ENCODE measurements around the gene ZFX.
"Not testable (repeated sequence)": the region's sequence is repeated elsewhere in the genome, so short reads cannot be mapped to it uniquely, and the experiment has no call there.

The ZFX gene

DNA sequence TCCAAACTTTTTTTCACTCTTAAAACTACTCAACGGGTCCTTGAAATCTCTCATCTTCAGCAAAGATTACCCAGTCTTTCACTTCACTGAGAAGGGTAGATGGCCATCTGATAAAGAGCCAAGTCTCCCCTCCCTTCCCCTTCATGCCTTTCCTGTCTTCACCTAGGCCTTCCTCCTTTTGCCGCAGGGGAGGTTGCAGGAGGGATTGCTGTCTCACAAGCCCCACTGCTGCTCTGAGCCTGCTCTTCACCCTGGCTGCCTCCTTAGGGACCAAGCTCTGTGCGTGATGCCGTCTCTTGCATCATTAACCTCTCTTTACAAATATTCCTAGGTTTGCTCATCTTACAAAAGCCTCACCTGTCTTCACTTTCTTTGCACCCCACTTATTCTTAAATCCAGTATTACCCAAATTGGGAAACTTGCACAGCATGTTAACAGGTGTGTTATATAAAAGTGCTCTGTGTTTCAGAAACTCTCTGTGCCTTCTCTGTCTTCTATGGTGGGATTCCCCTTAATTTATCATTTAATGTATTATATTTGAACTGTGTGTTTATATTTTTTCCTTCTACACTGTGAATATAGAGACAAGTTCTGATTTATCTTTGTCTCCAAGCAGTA, 3.8 kb downstream of the ZFX start:
- TF ChIP-seq, protein P1, sequence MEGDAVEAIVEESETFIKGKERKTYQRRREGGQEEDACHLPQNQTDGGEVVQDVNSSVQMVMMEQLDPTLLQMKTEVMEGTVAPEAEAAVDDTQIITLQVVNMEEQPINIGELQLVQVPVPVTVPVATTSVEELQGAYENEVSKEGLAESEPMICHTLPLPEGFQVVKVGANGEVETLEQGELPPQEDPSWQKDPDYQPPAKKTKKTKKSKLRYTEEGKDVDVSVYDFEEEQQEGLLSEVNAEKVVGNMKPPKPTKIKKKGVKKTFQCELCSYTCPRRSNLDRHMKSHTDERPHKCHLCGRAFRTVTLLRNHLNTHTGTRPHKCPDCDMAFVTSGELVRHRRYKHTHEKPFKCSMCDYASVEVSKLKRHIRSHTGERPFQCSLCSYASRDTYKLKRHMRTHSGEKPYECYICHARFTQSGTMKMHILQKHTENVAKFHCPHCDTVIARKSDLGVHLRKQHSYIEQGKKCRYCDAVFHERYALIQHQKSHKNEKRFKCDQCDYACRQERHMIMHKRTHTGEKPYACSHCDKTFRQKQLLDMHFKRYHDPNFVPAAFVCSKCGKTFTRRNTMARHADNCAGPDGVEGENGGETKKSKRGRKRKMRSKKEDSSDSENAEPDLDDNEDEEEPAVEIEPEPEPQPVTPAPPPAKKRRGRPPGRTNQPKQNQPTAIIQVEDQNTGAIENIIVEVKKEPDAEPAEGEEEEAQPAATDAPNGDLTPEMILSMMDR (IDR thresholded peaks at IDR 0.05; ENCODE audit: low read depth, low read length), result no peak
- no peak overlapping the region for H3K4me3 ChIP-seq (ENCODE audit: low read depth, low read length)

DNA sequence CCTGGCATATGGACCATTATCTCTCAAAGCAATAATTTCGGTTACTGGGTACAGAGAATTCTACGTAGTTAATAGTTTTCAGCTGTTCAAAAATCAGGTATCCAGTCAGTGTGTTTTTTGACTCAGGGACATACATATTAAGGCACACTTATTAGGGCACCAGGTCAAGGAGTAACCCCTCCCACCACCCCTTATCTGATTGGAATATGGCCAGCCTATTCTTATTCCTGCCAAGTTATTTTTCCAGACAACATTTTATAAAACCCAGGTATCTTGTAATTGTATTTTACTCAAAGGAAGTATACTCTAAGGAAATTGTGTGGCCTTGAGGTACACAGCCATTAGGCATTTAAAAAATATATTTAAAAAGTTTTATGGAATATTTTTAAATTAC, 4.3 kb downstream of the ZFX start:
- TF ChIP-seq, protein P1 (IDR thresholded peaks at IDR 0.05; ENCODE audit: low read depth, low read length), result no peak
- H3K4me3 ChIP-seq (ENCODE audit: low read depth, low read length), result no peak overlapping the region

DNA sequence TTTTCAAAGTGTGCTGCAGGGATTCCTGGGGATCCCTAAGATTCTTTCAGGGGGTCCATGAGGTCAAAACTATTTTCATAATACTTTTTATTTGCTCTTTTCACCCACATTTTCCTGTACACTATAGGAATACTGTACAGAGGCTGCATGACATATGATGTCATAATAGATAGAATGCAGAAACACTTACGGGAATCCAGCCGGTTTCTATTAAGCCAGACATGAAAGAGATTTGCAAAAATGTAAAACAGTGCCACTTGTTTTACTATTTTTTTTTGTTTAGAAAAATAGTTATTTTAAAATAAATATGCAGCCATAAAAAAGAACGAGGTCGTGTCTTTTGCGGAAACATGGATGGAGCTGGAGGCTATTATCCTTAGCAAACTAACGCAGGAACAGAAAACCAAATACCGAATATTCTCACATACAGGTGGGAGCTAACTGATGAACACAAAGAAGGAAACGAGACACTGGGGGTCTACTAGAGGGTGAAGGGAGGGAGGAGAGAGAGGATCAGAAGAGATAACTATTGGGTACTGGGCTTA, 5.0 kb downstream of the ZFX start:
- H3K4me3 ChIP-seq (ENCODE audit: low read depth, low read length), result no peak overlapping the region
- TF ChIP-seq, protein P1 (IDR thresholded peaks at IDR 0.05; ENCODE audit: low read depth, low read length), result no peak

DNA sequence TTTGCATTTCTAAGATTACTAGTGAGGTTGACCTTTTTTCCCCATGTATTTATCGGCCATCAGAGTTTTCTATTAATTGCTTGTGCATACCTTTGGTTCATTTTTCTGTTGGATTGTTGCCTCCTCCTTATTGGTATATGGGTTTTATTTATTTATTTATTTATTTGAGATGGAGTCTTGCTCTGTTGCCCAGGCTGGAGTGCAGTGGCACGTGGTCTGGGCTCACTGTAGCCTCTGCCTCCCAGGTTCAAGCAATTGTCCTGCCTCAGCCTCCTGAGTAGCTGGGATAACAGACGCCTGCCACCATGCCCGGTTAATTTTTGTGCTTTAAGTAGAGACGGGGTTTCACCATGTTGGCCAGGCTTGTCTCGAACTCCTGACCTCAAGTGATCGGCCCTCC, 6.2 kb downstream of the ZFX start:
- not testable (repeated sequence) for H3K4me3 ChIP-seq (ENCODE audit: low read depth, low read length)

DNA sequence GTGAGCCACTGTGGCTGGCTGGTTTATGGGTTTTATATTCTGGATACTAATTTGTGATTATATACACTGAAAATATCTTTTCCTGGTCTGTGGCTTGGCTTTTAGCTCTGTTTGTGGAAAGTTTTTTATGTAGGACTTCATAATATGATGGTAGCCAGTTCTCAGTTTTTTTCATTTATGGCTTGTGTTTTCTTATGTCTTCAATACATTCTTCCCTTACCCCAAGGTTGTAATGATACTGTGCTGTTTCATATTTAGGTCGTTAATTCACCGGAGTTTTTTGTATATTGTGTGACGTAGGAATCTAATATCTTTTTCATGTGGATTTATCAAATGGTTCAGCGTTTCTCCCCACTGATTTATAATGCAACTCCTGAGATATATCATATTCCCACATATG, 6.6 kb downstream of the ZFX start:
- H3K4me3 ChIP-seq (ENCODE audit: low read depth, low read length), result no peak overlapping the region
- TF ChIP-seq, protein P1 (IDR thresholded peaks at IDR 0.05; ENCODE audit: low read depth, low read length), result no peak

DNA sequence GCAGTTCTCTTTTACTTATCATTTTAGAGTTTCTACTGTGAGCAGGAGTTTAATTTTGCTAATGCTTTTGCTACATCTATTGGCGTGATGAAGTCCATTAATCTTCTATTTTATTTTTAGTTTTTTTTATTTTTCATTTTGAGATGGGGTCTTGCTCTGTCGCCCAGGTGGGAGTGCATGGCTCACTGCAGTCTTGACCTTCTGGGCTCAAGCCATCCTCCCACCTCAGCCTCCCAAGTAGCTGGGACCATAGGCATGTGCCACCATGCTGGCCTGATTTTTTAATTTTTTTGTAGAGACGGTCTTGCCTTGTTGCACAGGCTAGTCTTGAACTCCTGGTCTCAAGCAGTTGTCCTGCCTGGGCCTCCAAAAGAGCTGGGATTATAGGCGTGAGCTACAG, 9.4 kb downstream of the ZFX start:
- H3K4me3 ChIP-seq (ENCODE audit: low read depth, low read length), result no peak overlapping the region
- TF ChIP-seq, protein P1 (IDR thresholded peaks at IDR 0.05; ENCODE audit: low read depth, low read length), result no peak

DNA sequence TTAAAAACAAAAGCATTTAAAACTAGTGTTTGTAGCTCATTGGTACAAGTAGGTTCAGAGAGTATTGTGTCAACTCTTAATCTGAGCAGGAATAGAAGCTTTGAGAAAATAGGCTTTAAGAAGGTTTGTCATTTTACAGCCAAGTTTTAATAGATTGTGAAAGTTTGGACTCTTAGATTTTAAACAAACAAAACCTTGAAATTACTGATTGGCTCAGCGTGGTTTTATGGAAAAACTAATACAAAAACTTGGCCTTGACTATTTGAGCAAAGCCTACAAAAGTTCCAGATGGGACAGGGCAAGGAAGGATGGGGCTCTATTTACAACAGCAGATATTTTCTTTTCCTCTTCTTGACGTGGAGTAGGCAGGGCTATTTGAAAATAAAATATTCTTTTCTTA, 16.5 kb downstream of the ZFX start:
- no peak overlapping the region for H3K4me3 ChIP-seq (ENCODE audit: low read depth, low read length)
- TF ChIP-seq, protein P1 (IDR thresholded peaks at IDR 0.05; ENCODE audit: low read depth, low read length), result no peak
